ENCODE results near the gene TENT4B.

Gene TENT4B

GRCh38 chr16:50271148-50272041, 118.3 kb downstream of the TENT4B start:
- DNase-seq (ENCODE audit: low spot score): no peak

GRCh38 chr16:50272111-50272571, 119.0 kb downstream of the TENT4B start:
- DNase-seq (ENCODE audit: low spot score): peak; percentile 10

- DNase-seq (ENCODE audit: low spot score): no peak
These were observed 119.7 kb downstream of the TENT4B start for GRCh38 chr16:50272687-50273381.

GRCh38 chr16:50273382-50273690, 120.2 kb downstream of the TENT4B start:
- no peak for DNase-seq (ENCODE audit: low spot score)

GRCh38 chr16:50273888-50274325, 120.8 kb downstream of the TENT4B start:
- DNase-seq (ENCODE audit: low spot score): no peak

GRCh38 chr16:50274326-50275097, 121.4 kb downstream of the TENT4B start:
- no peak for DNase-seq (ENCODE audit: low spot score)

- no peak for DNase-seq (ENCODE audit: low spot score)
These were observed 122.0 kb downstream of the TENT4B start for GRCh38 chr16:50275098-50275415.

GRCh38 chr16:50275428-50276325, 122.6 kb downstream of the TENT4B start:
- DNase-seq (ENCODE audit: low spot score): no peak

GRCh38 chr16:50276326-50276640, 123.2 kb downstream of the TENT4B start:
- no peak for DNase-seq (ENCODE audit: low spot score)

GRCh38 chr16:50276801-50277555, 123.9 kb downstream of the TENT4B start:
- no peak for DNase-seq (ENCODE audit: low spot score)

GRCh38 chr16:50278251-50278650, 125.1 kb downstream of the TENT4B start:
- DNase-seq (ENCODE audit: low spot score): no peak

GRCh38 chr16:50279504-50279865, 126.4 kb downstream of the TENT4B start:
- DNase-seq (ENCODE audit: low spot score): no peak

GRCh38 chr16:50280932-50281331, 127.8 kb downstream of the TENT4B start:
- DNase-seq (ENCODE audit: low spot score): no peak
